Measurements from ENCODE around the gene ZC3H8. TPM values are rescaled to one million over a fixed set of nuclear protein-coding genes. Genes with fewer than 3 reads are reported as not detected.

ZC3H8 gene
- total RNA-seq, 1 donor from 2014 or later = 0.11 TPM

DNA sequence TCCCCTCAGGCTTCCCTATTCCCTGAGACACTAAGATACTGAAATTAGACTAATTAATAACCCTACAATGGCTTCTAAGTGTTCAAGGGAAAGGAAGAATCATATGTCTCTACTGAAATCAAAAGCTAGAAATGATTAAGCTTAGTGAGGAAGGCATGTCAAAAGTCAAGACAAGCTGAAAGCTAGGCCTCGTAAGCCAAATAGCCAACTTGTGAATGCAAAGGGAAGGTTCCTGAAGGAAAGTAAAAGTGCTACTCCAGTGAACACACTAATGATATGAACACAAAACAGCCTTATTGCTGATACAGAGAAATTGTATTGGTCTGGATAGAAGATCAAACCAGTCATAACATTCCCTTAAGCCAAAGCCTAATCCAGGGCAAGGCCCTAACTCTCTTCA, 10.0 kb downstream of the ZC3H8 start:
- no peaks in the 10 kb centered on the region for H3K4me1 ChIP-seq
- no peak for DNase-seq (ENCODE audit: low spot score in 2 of 2)
- H3K9me3 ChIP-seq = no peaks in the 10 kb centered on the region
- intact Hi-C loops (cut with DNase I) = no loop called here
- H3K4me3 ChIP-seq = no peak overlapping the region
- peaks cover 10 to 52% of the 10 kb centered on the region in 2 donors for H3K36me3 ChIP-seq
- H3K27me3 ChIP-seq = no peaks in the 10 kb centered on the region
- TF ChIP-seq, protein P1, sequence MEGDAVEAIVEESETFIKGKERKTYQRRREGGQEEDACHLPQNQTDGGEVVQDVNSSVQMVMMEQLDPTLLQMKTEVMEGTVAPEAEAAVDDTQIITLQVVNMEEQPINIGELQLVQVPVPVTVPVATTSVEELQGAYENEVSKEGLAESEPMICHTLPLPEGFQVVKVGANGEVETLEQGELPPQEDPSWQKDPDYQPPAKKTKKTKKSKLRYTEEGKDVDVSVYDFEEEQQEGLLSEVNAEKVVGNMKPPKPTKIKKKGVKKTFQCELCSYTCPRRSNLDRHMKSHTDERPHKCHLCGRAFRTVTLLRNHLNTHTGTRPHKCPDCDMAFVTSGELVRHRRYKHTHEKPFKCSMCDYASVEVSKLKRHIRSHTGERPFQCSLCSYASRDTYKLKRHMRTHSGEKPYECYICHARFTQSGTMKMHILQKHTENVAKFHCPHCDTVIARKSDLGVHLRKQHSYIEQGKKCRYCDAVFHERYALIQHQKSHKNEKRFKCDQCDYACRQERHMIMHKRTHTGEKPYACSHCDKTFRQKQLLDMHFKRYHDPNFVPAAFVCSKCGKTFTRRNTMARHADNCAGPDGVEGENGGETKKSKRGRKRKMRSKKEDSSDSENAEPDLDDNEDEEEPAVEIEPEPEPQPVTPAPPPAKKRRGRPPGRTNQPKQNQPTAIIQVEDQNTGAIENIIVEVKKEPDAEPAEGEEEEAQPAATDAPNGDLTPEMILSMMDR (IDR thresholded peaks at IDR 0.05) = no peak
- no peak overlapping the region for H3K27ac ChIP-seq

DNA sequence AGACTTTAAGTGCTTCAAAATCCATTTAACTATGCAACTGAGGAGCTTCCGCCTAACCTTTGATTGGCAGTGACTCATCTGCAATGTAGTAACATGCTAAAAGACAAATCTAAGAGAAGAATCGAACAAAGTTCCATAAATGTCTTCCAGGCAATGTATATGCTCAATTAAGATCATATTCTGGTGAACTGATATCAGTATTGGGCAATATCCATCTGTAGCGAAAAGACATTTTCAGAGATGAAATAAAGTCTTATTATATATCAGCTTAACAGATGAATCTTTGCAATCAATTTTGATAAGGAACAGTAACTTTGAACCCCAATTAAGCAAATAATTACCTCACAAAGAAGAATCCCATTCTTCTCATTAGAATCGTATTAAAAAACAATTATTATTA, 11.6 kb downstream of the ZC3H8 start:
- TF ChIP-seq, protein P1 (IDR thresholded peaks at IDR 0.05) = no peak
- H3K27me3 ChIP-seq = no peaks in the 10 kb centered on the region
- H3K27ac ChIP-seq = no peak overlapping the region
- H3K4me1 ChIP-seq = no peaks in the 10 kb centered on the region
- peaks cover 4 to 38% of the 10 kb centered on the region in 2 donors for H3K36me3 ChIP-seq
- intact Hi-C loops (cut with DNase I) = no loop called here
- no peak overlapping the region for H3K4me3 ChIP-seq
- H3K9me3 ChIP-seq = no peaks in the 10 kb centered on the region
- DNase-seq (ENCODE audit: low spot score in 2 of 2) = no peak

DNA sequence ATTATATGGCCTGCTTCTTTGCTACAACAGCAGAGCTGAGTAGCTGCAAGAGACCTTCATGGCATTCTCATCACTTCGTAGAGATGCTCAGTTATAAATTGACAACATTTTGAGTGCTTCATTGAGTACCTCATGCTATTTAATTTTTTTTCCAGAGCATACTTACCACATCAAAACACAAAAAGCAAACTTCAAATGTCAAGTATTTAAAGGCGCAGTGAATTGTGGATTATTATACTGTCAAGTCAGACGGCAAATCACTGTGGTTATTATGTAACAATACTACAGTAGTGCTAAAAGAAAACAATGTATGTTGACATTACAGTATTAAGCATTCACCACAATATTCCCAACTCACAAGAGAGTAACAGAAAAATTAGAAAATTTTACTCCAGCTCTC, 12.5 kb downstream of the ZC3H8 start:
- peaks cover 4 to 30% of the 10 kb centered on the region in 2 donors for H3K36me3 ChIP-seq
- no peaks in the 10 kb centered on the region for H3K9me3 ChIP-seq
- H3K27ac ChIP-seq = no peak overlapping the region
- no peak overlapping the region for H3K4me3 ChIP-seq
- no peaks in the 10 kb centered on the region for H3K27me3 ChIP-seq
- TF ChIP-seq, protein P1 (IDR thresholded peaks at IDR 0.05) = no peak
- no peaks in the 10 kb centered on the region for H3K4me1 ChIP-seq
- intact Hi-C loops (cut with DNase I) = no loop called here
- no peak for DNase-seq (ENCODE audit: low spot score in 2 of 2)

DNA sequence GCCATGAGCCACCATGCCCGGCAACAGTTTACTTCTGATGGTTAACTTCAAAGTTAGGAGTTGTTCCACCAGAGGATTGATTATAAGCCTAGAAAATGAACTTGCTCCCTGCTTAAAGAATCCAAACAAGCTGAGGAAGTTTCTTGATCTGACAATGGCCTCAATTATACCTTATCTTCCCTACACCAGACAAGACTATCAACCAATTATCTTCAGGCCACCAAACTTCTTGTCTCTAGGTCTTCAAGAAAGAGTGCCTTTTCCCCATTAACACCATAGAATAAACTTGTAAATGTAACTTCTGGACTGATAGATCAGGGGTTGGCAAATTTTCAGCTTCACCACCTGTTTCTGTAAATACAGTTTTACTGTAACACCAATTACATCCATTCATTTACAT, 15.0 kb downstream of the ZC3H8 start:
- intact Hi-C loops (cut with DNase I) = no loop called here
- TF ChIP-seq, protein P1 (IDR thresholded peaks at IDR 0.05) = no peak
- no peaks in the 10 kb centered on the region for H3K27me3 ChIP-seq
- H3K9me3 ChIP-seq = no peaks in the 10 kb centered on the region
- H3K4me1 ChIP-seq = no peaks in the 10 kb centered on the region
- no peak overlapping the region for H3K4me3 ChIP-seq
- H3K36me3 ChIP-seq = peaks cover 10 to 11% of the 10 kb centered on the region in 2 donors
- DNase-seq (ENCODE audit: low spot score in 2 of 2) = no peak
- no peak overlapping the region for H3K27ac ChIP-seq

DNA sequence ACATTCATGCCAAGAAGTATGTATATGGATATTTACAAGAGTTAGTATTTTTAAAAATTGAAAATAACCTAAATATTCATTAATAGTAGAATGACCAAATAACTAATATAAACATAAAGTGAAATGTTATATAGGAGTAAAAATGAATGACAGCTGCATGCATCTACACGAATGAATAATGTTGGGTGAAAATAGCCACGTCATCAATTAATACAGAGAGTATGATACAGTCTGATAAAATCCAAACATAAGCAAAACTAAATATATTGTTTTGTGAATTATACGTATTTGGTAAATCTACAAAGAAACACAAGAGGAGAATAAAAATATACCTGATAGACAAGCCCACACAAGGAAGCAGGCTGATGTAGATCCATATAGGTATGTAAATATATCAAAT, 24.5 kb downstream of the ZC3H8 start:
- H3K4me3 ChIP-seq = no peak overlapping the region
- no peaks in the 10 kb centered on the region for H3K9me3 ChIP-seq
- no peaks in the 10 kb centered on the region for H3K4me1 ChIP-seq
- no peak overlapping the region for H3K27ac ChIP-seq
- peaks cover 8 to 9% of the 10 kb centered on the region in 2 donors for H3K36me3 ChIP-seq
- intact Hi-C loops (cut with DNase I) = no loop called here
- no peak for DNase-seq (ENCODE audit: low spot score in 2 of 2)
- TF ChIP-seq, protein P1 (IDR thresholded peaks at IDR 0.05) = no peak
- H3K27me3 ChIP-seq = no peaks in the 10 kb centered on the region

DNA sequence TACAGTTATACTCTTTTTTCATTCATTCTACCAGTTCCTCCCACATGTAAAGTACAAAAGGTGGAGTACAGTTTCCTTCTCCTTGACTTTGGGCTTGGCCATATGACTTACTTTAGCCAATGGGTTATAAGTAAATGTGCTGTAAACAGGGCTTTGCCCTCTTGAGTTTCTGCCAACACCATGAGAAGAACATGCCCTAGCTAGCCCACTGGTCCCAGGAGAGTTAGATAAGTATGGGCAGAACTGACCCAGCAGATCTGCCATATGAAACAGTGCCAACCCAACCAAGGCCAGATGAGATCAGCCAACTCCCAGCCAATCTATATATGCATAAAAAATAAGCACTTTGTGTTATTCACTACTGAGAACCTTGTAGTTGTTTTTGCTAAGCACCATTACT, 25.5 kb downstream of the ZC3H8 start:
- Histone ChIP-seq H3K27me3 (no peaks in the 10 kb centered on the region), H3K4me1 (no peaks in the 10 kb centered on the region), H3K4me3 (no peak overlapping the region), H3K9me3 (no peaks in the 10 kb centered on the region), H3K36me3 (peaks cover 3 to 8% of the 10 kb centered on the region in 2 donors), H3K27ac (no peak overlapping the region)
- no peak for DNase-seq (ENCODE audit: low spot score in 2 of 2)
- TF ChIP-seq, protein P1 (IDR thresholded peaks at IDR 0.05) = no peak
- intact Hi-C loops (cut with DNase I) = no loop called here

Measured in ascending aorta (tissue), 2 donors.